Lower leg skin (tissue), 4 donors: Measurements from ENCODE around the gene CHST15. TPM values are rescaled to one million over a fixed set of nuclear protein-coding genes. Genes with fewer than 3 reads are reported as not detected.

Experiments
- DNase-seq, 2 donors: peaks; one replicate each; pipeline ENCODE4 v3.0.0-alpha.2; 2019; ENCODE audit warnings: low spot score in 2 of 2
- H3K4me3 ChIP-seq: fragments of 200-600 bp; sonication (generic); 2 replicates; pipeline ENCODE4 v1.5.1; 2017; ENCODE audit warnings: mild to moderate bottlenecking, low read depth; ENCODE audit not compliant: poor library complexity, severe bottlenecking
- CTCF ChIP-seq, 3 donors: fragments of 450-650 bp; IDR thresholded peaks; one replicate each; pipeline ENCODE4 v1.5.1; 2016; ENCODE audit warnings: antibody characterized with exemption in 3 of 3, mild to moderate bottlenecking in 3 of 3, moderate library complexity in 2 of 3
- POLR2A ChIP-seq, 2 donors: fragments of 450-650 bp; IDR thresholded peaks; one replicate each; pipeline ENCODE4 v1.6.1; 2016 to 2017; ENCODE audit warnings: antibody characterized with exemption in 2 of 2, mild to moderate bottlenecking in 1 of 2, moderate library complexity in 1 of 2
- WGBS, 2 donors: methylation state at CpG; one replicate each; pipeline ENCODE4 v1.1.5; 2018; 5-methylcytosine and 5-hydroxymethylcytosine counted together
- intact Hi-C: fragments of 100-400 bp; cut with DNase I; formaldehyde crosslinking; loops from one replicate; pipeline ENCODE4 v1.15.0; 2023; ENCODE audit warnings: low total_unique reads
- total RNA-seq, 4 donors: library from RNA; depleted of rRNA; stranded (reverse); fragments of >200 nt; gene quantifications; one replicate each; pipeline ENCODE4 v1.1.0, GENCODE V29; 2016

The CHST15 gene
- total RNA-seq, 4 donors from 2014 or later: 17.6 to 29.8 (median 19.4) TPM

- intact Hi-C loops: no loop called here
- DNase-seq: no peak
- no peak for TF ChIP-seq CTCF (IDR thresholded peaks at IDR 0.05)
- TF ChIP-seq POLR2A (IDR thresholded peaks at IDR 0.05): no peak
- WGBS, 2 donors: 65 to 74% methylated on average over 4 of the region's 4 CpGs
- no peak overlapping the region for H3K4me3 ChIP-seq
Observed at GRCh38 chr10:124078028-124078427, 15.4 kb downstream of the CHST15 start.

GRCh38 chr10:124077208-124077993, 16.0 kb downstream of the CHST15 start:
- DNase-seq: no peak
- TF ChIP-seq POLR2A (IDR thresholded peaks at IDR 0.05) (no peak), CTCF (IDR thresholded peaks at IDR 0.05) (no peak)
- 86 to 93% methylated on average over 12 of the region's 12 CpGs for WGBS, 2 donors
- intact Hi-C loops: no loop called here
- no peak overlapping the region for H3K4me3 ChIP-seq

GRCh38 chr10:124076148-124076733, 17.2 kb downstream of the CHST15 start:
- 75 to 77% methylated on average over 9 of the region's 9 CpGs for WGBS, 2 donors
- no peak overlapping the region for H3K4me3 ChIP-seq
- no peak for DNase-seq
- intact Hi-C loops: no loop called here
- TF ChIP-seq CTCF (IDR thresholded peaks at IDR 0.05) (no peak), POLR2A (IDR thresholded peaks at IDR 0.05) (no peak)

GRCh38 chr10:124075231-124075955, 18.0 kb downstream of the CHST15 start:
- no peak overlapping the region for H3K4me3 ChIP-seq
- no peak for DNase-seq
- intact Hi-C loops: no loop called here
- 57 to 60% methylated on average over 12 of the region's 12 CpGs for WGBS, 2 donors
- TF ChIP-seq CTCF (IDR thresholded peaks at IDR 0.05) (no peak), POLR2A (IDR thresholded peaks at IDR 0.05) (no peak)

- TF ChIP-seq CTCF (IDR thresholded peaks at IDR 0.05) (no peak), POLR2A (IDR thresholded peaks at IDR 0.05) (no peak)
- intact Hi-C loops: no loop called here
- H3K4me3 ChIP-seq: no peak overlapping the region
- WGBS, 2 donors: 85% methylated on average over 12 of the region's 12 CpGs
- DNase-seq: no peak
Observed at GRCh38 chr10:124074501-124075109, 18.8 kb downstream of the CHST15 start.
